Measurements from ENCODE around the gene NDUFAB1. TPM values are rescaled to one million over a fixed set of nuclear protein-coding genes. Genes with fewer than 3 reads are reported as not detected.

NDUFAB1 gene
- total RNA-seq, 1 experiment from 2014 or later: 166 TPM

DNA sequence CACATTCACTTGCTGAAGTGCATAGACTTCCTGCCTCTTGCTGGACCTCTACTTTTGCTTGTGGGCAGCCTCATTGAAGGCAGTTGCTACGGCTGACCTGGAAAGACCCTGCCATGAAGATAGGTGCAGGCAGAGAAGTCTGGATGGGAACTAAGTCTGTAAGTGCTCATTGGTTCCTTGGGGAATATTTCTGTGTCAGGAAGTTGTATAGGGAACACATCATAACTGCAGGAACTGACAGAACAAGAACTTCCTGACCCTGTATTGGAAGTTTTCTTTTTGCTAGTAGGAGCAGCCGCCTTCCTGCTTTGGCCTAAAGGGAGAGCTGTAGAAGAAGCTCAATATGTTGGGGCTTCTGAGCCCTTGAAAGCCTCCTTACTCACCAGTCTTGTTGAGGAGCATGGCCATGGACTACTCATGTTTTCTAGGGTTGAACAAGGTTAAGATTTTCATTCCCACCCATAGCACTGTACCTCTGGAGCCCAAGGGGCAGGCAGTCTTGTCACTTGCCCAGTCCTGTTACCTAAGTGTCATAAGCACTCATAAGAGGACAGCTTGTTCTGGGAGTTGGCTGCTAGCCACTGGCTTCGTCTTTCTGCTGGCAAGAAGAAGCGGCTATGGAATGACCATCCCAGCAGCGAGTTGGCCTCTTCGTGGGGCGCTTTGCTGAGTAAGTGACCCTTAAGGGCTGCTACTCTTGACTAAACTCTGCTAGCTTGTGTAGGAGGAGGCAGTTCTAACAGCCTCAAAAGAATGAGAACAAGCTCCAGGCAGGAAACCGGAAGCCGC lies 31.3 kb downstream of the NDUFAB1 start:
- BruUV-seq (replicated peaks): no TSS peak
- ChIA-PET POLR2A (no interaction called here), CTCF (no interaction called here)
- Histone ChIP-seq H3K4me3 (ENCODE audit: low read depth in 2 of 2, low read length in 2 of 2) (no peak overlapping the region), H3K4me1 (ENCODE audit: control insufficient read depth, insufficient read depth, low read length) (no peaks in the 10 kb centered on the region), H3K27ac (ENCODE audit: low read length) (no peak overlapping the region), H3K27me3 (ENCODE audit: control insufficient read depth, insufficient read depth, low read length) (no peaks in the 10 kb centered on the region), H3K36me3 (ENCODE audit: control insufficient read depth, insufficient read depth, low read length) (peaks cover 36% of the 10 kb centered on the region), H3K9me3 (ENCODE audit: control insufficient read depth, insufficient read depth, low read depth, low read length) (no peaks in the 10 kb centered on the region)
- TF ChIP-seq REST (IDR thresholded peaks at IDR 0.05; ENCODE audit: insufficient read depth in 1 of 2, low read depth in 2 of 2, low read length in 1 of 2): no peak
- TF ChIP-seq SIN3A (IDR thresholded peaks at IDR 0.05; ENCODE audit: borderline replicate concordance, insufficient read depth, low read depth, low read length): no peak
- no peak for TF ChIP-seq POLR2AphosphoS5 (IDR thresholded peaks at IDR 0.05; ENCODE audit: low read depth, low read length)
- TF ChIP-seq TCF7L2 (IDR thresholded peaks at IDR 0.05; ENCODE audit: low read depth, low read length): no peak
- TF ChIP-seq, protein P1, sequence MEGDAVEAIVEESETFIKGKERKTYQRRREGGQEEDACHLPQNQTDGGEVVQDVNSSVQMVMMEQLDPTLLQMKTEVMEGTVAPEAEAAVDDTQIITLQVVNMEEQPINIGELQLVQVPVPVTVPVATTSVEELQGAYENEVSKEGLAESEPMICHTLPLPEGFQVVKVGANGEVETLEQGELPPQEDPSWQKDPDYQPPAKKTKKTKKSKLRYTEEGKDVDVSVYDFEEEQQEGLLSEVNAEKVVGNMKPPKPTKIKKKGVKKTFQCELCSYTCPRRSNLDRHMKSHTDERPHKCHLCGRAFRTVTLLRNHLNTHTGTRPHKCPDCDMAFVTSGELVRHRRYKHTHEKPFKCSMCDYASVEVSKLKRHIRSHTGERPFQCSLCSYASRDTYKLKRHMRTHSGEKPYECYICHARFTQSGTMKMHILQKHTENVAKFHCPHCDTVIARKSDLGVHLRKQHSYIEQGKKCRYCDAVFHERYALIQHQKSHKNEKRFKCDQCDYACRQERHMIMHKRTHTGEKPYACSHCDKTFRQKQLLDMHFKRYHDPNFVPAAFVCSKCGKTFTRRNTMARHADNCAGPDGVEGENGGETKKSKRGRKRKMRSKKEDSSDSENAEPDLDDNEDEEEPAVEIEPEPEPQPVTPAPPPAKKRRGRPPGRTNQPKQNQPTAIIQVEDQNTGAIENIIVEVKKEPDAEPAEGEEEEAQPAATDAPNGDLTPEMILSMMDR (IDR thresholded peaks at IDR 0.05): no peak
- intact Hi-C loops (cut with micrococcal nuclease; ENCODE audit: unreplicated experiment) (no loop called here), in situ Hi-C loops (cut with HindIII; ENCODE audit: low pct_unique_long_range_greater_than_20kb, low sequenced_read_pairs) (no loop called here)
- ATAC-seq: no peak
- DNase-seq (ENCODE audit: low read depth, low spot score): no peak

- TF ChIP-seq POLR2AphosphoS5 (IDR thresholded peaks at IDR 0.05; ENCODE audit: low read depth, low read length) (no peak), TCF7L2 (IDR thresholded peaks at IDR 0.05; ENCODE audit: low read depth, low read length) (no peak), REST (IDR thresholded peaks at IDR 0.05; ENCODE audit: insufficient read depth in 1 of 2, low read depth in 2 of 2, low read length in 1 of 2) (no peak)
- Histone ChIP-seq H3K9me3 (ENCODE audit: control insufficient read depth, insufficient read depth, low read depth, low read length) (no peaks in the 10 kb centered on the region), H3K36me3 (ENCODE audit: control insufficient read depth, insufficient read depth, low read length) (peaks cover 34% of the 10 kb centered on the region), H3K4me3 (ENCODE audit: low read depth in 2 of 2, low read length in 2 of 2) (no peak overlapping the region), H3K4me1 (ENCODE audit: control insufficient read depth, insufficient read depth, low read length) (0 out of 2 replicates have a peak, but pooled peaks cover 5% of the 10 kb centered on the region), H3K27ac (ENCODE audit: low read length) (no peak overlapping the region), H3K27me3 (ENCODE audit: control insufficient read depth, insufficient read depth, low read length) (no peaks in the 10 kb centered on the region)
- CTCF ChIA-PET: no interaction called here
- DNase-seq (ENCODE audit: low read depth, low spot score): no peak
- no peak for ATAC-seq
- intact Hi-C loops (cut with micrococcal nuclease; ENCODE audit: unreplicated experiment) (no loop called here), in situ Hi-C loops (cut with HindIII; ENCODE audit: low pct_unique_long_range_greater_than_20kb, low sequenced_read_pairs) (no loop called here)
- POLR2A ChIA-PET: no interaction called here
- BruUV-seq (replicated peaks): no TSS peak
These were observed 32.9 kb downstream of the NDUFAB1 start for GRCh38 chr16:23563186-23563585.

Data from Panc1 (cell line).